ENCODE measurements around the gene MPP7.
"Not testable (repeated sequence)": the region's sequence is repeated elsewhere in the genome, so short reads cannot be mapped to it uniquely, and the experiment has no call there.

MPP7 gene

DNA sequence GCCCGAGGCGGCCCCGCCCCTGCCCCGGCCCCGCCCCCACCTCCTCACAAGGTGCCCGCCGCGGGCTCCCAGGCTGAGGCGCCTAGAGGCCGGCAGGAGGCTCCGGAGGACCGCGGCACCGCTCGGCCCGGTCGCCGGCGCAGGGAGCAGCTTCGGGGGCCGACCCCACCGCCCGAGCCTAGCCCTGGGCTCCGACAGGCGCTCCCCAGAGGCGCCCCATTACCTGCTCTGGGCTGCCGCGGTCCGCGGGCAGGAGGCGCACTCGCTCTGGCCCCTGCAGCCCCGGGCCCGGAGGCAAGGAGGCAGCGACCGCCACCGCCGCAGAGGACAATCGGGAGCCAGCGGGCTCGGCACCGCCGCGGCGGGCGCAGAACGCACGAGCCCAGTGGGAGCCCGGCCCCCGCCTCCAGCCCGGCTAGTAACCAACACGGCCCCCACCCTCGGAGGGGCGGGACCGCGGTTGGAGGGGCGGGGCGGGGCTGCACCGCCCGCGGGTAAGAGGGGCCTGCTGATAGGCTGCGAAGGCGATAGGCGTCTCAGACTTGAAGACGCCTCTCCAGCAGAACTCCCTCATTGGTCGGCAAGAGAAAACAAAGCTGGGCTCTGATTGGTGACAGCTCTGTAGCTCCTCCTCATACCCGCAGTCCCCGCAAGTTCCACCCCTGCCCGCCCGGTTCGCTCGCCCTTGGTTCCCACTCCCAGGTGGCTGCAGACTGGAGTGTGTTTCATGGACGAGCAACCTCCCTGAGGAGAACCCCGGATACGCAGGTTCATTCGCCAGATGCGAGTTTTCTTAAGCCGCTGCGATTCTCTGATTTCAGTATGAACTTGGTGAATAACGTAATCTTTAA lies at the start of gene MPP7:
Gene MPP7, minus strand, starts transcription at position 427 of the 851 bp plus-strand sequence. CDS start 64,460 bp downstream, outside the sequence.
- DNase-seq (ENCODE audit: low spot score) = peak; percentile 96

DNA sequence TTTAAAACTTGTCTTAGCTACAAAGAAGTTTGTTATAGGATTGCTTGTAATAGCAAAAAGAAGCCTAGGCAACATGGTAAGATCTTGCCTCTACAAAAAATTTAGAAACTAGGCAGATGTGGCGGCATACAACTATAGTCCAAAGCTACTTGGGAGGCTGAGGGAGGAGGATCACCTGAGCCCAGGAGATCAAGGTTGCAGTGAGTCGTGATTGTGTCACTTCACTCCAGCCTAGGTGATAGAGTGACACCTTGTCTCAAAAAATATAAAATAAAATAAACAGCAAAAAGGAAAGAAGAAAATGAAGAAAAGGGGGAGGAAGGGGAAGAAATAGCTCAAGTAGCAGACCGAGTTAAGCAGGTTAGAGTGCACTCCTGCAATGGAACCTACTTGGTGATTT lies 47.0 kb upstream of the MPP7 start:
- no peak for DNase-seq (ENCODE audit: low spot score)

DNA sequence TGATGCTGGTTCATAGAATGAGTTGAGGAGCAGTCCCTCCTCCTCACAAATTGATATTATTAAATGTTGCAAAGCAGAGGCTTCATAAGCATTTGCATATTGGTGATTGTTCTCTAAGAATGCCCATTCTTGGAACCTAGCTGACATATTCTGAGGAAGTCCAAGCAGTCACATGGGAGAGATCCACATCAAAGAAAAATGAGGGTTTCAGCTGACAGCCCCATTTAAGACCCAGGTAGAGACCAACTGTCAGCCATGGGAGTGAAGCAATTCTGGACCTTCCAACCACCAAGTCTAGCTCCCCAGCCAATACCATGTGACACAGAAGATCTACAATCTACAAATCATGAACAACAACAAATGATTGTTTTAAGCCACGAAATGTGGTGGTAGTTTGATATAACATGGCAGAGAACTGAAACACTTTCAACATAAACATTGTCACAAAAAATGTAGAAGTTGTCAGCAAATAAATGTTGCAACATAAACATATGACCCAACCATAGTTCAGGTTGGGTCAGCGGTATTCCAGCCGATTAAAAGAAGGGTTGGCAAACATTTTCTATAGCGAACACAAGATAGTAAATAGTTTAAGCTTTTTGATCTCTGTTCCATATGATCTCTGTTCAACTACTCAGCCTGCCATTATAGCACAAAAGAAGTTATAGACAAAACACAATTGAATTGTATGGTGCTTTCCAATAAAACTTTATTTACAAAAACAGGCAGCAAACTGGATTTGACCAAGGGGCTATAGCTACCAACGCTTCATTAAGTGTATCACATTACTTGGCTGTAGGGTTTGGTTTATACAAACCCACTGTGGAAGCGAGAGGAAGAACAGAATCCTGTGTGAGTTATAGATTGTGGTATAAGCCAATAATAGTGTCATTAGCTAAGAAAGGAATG lies 41.4 kb upstream of the MPP7 start:
- no peak for DNase-seq (ENCODE audit: low spot score)

DNA sequence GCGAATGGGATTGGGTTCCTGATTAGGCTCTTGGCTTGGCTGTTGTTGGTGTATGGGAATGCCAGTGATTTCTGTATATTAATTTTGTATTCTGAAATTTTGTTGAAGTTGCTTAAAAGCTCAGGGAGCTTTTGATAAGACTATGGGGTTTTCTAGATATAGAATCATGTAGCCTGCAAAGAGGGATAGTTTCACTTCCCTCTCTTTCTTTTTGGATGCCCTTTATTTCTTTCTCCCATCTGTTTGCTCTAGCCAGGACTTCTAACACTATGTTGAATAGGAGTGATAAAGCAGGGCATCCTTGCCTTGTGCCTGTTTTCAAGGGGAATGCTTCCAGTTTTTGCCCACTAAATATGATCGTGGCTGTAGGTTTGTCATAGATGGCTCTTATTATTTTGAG lies 40.4 kb upstream of the MPP7 start:
- DNase-seq (ENCODE audit: low spot score) = no peak

DNA sequence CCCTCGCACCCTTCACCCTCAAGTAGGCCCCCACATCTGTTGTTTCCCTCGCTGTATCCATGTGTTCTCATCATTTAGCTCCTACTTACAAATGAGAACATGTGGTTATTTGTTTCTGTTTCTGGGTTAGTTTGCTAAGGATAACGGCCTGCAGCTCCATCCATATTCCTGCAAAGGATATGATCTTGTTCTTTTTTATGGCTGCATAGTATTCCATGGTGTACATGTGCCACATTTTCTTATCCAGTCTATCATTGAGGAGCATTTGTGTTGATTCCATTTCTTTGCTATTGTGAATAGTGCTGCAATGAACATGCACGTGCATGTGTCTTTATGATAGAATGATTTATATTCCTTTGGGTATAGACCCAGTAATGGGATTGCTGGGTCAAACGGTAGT lies 38.8 kb upstream of the MPP7 start:
- not testable (repeated sequence) for DNase-seq (ENCODE audit: low spot score)

DNA sequence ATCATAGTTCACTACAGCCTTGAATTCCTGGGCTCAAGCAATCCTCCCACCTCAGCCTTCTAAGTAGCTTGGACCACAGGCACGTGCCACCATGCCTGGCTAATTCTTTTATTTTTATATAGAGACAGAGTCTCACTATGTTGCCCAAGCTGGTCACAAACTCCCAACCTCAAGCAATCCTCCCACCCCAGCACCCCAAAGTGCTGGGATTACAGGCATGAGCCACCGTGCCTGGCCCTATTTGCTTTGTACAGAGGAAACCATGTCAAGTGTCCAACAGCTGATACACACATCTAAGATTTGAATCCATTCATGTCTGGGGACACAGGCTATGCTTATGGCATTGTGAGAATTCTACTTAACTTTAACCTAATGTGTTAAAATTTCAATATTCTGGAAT lies 29.9 kb upstream of the MPP7 start:
- no peak for DNase-seq (ENCODE audit: low spot score)

DNA sequence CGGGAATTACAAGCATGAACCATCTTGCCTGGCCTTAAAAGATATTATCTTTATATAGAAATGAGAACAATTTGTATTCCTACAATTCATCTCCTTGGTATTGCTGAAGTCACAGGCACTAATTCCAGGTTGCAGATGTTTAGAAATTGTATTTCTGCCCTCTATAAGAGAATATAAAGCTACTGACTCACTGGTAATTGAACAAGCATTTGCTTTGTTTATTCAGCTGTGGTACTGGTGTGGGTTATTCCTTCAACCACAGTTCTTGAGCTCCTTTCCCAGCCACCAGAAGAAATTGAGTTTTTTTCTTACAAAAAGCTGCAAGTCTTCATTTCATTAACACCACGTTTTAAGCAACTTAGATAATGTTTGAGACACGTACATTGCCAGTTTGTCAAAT lies 29.0 kb upstream of the MPP7 start:
- no peak for DNase-seq (ENCODE audit: low spot score)

DNA sequence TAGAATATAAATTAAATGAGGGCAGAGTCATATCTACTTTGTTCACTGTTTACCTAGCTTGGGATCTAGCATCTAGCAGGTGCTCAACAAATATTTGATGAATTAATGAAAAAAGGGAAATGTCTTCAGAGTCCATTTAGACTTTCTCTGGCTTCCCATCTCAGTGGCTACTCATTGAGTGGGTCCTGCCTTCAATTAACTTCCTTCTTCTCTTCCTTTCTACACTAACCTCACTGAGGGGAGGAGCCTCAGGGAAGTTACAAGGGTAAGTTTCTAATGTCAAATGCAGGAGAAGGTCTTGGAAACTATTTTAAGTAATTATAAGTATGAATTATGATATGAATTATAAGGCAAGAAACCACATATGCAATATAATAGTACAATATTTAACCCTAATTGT lies 28.2 kb upstream of the MPP7 start:
- DNase-seq (ENCODE audit: low spot score) = no peak

DNA sequence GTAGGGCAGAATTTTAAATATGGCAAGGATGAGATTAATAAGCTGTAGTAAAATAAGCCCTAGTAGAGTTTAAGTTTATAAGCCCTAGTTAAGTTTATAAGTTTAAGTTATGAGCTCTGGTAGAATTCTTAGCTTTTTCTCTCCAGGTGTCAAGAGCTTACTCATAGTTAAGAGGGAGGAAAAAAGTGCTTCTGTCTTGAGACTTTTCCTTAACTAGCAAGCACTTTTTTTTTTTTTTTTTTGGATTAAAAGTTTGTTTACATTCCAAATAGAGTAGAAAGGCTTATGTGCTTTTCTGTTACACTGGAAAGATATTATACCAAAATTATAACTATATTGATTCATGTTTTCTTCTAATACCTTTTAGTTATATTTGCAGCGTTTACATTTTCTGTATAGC lies 25.5 kb upstream of the MPP7 start:
- no peak for DNase-seq (ENCODE audit: low spot score)

DNA sequence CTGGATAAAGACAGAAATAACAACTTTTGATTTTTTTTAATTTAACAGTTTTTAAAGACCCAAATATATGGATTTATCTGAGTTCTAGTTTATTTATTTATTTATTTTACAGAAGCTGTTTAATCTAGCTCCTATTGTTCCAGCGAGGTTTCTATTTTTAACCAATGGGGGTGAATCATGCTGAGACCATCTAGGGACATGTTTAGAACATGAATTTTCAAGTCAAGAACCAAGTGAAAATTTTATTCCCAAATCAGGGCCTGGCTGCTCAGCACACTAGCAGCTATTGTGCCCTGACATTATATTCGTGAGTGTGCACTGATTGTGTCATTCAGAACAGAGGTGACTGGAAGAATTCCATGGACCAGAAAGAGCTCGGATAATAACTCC lies 24.6 kb upstream of the MPP7 start:
- no peak for DNase-seq (ENCODE audit: low spot score)

DNA sequence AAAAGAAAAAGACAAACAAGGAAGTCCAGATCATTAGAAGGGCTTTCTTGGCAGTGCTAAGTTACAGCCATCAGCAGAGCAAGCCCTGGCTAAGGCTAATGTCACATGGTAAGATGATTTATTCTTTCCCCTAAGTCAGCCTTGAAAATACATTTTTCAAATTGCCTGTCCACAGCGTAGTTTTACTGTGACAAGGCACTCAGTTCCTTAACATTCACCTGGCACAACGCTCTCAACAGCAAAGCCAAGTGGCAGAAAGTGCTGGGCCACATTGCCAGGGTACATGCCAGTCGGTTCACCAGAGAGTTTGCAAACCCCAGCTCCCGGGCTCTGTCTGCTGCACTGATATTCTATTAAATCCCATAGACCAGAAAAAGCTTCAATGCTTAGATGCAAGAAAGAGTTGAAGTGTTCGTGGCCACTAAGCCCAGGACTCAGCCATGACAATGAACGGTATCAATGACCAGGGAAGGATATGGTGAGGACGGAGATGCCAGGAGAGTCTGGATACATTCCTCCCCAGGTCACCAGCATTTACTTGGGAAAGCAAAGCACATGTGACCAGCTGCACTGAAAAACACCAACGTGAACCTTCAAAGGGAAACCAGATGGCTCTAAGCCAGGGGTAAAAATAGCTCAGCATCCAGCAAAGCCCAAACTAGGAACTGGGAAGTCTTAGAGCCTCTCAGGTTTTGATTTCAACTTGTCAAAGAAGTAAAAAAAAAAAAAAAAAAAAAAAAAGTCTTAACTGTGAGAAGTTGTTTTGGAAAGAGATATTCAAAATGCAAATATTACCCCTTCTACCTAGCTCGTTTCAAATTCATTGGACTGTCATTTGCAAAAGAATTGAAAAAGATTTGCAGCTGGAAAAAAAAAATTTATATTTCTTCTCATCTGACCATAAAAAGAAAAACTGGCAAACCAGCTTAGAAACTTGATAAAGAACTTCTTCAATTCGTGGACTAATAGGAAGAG lies 23.9 kb upstream of the MPP7 start:
- DNase-seq (ENCODE audit: low spot score) = no peak

DNA sequence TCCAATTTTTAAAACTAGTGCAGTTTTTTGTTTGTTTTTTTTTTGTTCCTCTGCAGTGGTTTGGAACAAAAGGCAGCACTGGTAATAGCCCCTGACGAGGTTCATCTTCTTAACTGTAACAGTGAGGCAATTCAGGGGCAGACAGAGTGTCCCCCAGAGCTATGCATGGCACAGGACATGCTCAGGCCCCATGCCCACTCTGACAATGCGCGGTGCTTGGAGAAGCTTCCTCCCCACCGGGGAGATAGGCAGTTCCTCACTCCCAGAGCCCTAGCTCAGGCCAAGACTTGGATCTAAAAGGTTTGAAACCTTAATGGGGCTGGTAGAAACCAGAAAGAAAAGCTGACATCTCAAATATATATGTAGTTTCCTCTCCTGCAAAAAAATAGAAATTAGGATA lies 17.9 kb upstream of the MPP7 start:
- DNase-seq (ENCODE audit: low spot score) = no peak

DNA sequence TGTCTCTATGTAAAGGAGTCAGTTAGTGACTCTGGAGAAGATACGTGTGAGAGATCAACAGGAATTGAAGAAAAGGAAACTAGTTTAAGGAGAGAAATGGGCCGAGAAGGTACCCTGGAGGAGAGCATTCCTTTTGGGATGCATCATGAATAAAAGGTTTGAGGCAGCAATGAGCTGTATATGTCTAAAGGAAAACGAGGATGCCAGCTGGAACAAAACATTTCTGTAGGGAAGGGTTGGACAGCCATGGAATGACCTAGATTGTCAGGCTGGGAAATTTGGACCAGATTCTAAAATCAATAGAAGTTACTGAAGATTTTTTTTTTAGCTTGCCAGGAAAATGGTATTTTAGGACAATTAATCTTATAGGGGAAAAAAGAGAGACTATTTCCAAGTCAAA lies 17.2 kb upstream of the MPP7 start:
- no peak for DNase-seq (ENCODE audit: low spot score)

DNA sequence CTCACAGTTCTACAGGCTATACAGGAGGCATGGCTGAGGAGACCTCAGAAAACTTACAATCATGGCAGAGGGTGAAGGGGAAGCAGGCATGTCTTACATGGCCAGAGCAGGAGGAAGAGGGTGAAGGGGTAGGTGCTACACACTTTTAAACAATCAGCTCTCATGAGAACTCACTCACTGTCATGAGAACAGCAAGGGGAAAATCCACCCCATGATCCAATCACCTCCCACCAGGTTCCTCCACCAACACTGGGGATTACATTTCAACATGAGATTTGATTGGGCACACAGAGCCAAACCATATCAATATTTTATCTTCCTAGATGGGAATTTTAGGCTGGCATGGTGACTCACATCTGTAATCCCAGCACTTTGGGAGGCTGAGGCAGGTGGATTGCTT lies 16.2 kb upstream of the MPP7 start:
- not testable (repeated sequence) for DNase-seq (ENCODE audit: low spot score)

DNA sequence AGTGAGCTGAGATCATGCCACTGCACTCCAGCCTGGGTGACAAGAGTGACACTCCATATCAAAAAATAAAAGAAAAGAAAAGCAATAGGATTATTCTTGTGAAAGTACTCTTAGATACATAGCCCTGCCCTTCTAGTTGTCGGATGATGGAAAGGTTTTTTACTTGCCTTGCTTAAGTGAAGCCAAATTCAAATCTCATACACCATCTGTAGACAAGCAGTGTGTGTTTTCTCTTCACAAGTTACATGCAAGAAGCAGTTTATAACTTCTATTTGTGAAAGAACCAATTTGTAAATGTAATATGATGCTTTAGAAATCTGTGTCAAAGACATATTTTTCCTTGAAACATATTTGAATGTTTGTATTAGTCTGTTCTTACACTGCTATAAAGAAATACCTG lies 15.8 kb upstream of the MPP7 start:
- DNase-seq (ENCODE audit: low spot score) = no peak

DNA sequence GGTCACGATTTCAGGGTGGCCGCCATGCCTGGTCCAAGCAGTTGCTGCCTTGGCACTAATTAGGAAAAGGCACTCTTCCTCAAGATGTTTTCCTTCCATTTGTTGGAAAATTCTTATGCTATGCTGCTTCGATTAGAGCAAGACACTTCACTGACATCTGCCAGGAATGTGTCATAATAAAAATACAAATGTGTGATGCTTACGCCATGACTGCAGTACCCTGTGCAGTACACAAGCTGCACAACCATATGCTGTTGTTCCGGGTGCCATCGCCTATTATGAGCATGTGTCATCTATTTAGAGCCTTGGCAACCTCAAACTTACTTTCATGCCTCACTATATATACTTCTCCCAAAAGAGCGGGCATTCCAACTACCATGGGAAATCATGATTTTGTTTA lies 14.9 kb upstream of the MPP7 start:
- DNase-seq (ENCODE audit: low spot score) = no peak

DNA sequence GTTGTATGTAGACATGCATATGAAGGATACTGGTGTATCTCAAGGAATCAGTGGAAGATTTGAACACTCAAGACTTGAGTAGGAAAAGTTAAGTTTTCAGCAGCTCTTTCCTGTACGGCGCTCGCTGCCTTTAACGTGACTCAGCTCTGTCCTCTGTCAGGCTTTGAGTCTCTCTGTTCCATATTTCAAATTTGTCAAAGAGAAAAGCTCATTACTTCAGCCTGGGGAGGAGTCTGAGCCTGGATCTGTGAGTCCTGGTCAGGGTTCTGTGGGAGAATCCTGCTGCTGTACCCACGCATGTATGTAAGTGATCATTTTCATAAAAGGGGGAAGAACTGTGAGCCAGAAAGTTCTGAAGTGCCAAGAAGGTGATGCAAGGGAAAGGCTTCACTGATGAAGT lies 13.8 kb upstream of the MPP7 start:
- no peak for DNase-seq (ENCODE audit: low spot score)

DNA sequence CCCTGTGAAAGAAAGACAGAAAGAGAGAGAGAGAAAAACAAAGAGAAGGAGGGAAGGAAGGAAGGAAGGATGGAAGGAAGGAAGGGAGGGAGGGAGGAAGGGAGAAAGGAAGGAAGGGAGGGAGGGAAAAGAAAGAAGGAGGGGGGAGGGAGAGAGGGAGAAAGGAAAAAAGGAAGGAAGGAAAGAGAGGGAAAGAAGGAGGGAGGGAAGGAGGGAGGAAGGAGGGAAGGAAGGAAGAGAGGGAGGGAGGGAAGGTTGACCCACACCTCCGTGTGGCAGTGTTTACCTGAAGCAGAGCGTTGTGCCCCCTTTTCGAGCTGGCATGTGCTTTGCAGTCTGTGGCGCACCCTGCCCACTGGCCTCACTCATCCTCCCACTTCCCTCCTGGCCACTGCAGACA lies 12.3 kb upstream of the MPP7 start:
- DNase-seq (ENCODE audit: low spot score) = no peak

DNA sequence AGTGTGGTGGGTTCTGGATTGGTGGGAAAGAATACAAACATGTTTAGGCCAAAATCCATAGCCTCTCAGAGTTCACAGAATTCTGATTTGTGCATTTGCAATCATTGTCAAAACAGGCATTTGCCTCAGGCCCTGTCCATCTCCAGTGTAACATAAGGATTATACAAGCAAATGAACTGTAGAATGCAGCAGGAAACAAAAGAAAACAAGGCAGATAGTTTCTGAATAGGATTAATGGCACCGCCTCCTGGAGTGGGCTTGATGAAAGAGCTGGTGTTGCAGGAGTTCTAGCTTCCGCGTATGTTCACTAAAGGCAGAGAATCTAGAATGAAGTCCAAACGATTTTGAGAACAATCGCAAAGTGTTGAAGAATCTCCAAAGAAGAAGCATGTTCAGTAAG lies 11.3 kb upstream of the MPP7 start:
- no peak for DNase-seq (ENCODE audit: low spot score)

DNA sequence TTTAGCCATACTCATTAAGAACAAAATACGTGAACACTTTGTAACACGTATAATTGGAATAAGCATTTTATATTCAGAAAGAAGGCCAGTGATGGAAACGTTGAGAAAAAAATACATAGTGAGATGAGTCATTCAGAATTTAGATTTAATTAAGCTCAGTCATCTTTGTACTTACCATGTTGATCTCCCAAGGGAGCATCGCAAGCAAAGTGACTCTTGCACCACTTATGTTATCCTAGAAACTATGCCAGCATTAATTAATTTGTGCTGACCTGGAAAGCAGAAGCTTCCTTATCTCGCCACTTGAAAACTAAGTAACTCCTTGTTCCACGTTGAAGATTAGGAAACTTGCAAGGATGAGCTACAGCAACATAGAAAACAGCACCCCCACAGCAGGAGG lies 9.7 kb upstream of the MPP7 start:
- no peak for DNase-seq (ENCODE audit: low spot score)

DNA sequence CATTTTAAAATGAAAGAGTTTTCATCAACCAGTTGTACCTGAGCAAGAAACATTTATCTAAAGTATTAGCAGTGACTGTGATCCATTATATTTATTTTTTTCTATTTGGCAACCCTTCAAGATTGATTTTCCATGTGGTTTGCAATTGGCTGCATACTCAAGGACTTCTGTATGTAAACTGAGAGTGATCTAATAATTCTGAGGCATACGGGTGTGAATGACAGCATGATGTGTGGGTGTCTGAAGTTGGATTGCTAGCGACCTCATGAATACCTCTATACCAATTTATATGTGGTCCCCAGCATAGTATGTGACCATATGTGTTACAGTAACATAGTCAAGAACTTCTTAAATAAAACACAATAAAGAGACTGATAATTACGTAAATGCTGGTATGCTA lies 8.2 kb upstream of the MPP7 start:
- no peak for DNase-seq (ENCODE audit: low spot score)

DNA sequence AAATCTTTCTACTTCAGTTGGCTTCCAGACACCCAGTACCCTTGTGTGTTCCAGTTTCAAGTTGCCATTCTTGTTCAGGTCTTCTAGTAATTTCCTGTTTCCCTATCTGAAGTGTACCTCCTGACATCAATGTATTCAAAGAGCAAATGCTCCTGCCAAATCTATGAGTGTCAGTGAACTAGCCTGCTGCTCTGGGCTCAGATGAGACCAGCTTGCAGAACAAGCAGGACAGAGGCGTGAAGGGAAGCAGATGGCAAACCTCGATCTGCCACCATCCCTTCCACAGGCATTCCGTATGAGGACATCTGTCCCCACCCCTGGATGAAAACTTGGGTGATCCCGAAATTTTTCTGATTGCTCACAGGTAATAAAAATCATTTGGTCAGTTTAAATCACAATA lies 4.4 kb upstream of the MPP7 start:
- DNase-seq (ENCODE audit: low spot score) = no peak

All from CD4-positive, alpha-beta T cell treated with Interleukin-6 at 100 ng/mL for 8 hours (primary cell).